ENCODE results near the gene PDE1A. TPM values are rescaled to one million over a fixed set of nuclear protein-coding genes. Genes with fewer than 3 reads are reported as not detected.
"Not testable (repeated sequence)": the region's sequence is repeated elsewhere in the genome, so short reads cannot be mapped to it uniquely, and the experiment has no call there.

Gene PDE1A
- total RNA-seq, 1 donor from 2014 or later = 16.9 TPM

GRCh38 chr2:182301093-182301492 is 125.7 kb downstream of the PDE1A start:
- intact Hi-C loops (cut with micrococcal nuclease) = no loop called here
- DNase-seq = no peak
- ATAC-seq = peak; percentile 24

GRCh38 chr2:182300608-182301007 is 126.2 kb downstream of the PDE1A start:
- ATAC-seq = no peak
- DNase-seq = no peak
- intact Hi-C loops (cut with micrococcal nuclease) = no loop called here

DNA sequence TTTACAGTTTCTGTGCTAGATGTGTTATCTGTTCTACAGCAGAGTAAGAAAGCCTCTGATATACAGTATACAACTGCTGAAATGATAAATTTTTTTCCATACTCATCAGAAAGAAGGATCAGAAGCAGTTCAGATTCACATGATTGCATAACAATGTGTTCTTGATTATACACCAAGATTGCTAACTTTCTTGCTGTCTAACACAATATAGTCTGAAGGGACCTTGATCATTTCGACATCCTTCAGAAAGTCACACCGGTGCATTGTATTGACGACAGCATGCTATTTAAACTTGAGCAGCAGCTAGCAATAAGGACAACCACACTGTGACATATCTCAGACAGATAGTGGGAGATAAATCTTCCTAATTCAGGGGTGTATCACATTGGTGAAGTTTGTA is 127.2 kb downstream of the PDE1A start:
- no peak for ATAC-seq
- intact Hi-C loops (cut with micrococcal nuclease) = no loop called here

DNA sequence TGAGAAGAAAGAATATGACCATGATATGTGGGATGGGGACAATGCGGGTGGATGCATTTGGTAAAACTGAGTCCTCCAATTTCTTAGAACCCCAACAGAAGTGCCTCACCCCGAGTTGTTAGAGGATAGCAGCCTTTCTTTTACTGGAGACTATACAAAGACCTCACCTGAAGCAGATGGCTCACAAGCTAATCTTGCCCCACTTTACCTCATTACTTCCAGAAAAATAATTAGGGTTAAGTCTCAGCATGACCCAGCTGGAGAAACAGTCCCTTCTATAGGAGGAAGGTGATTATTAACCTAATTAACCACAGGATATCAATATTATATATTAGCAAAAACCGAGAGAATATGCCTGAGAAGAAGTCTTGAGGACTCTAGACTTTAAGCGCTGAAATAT is 128.4 kb downstream of the PDE1A start:
- intact Hi-C loops (cut with micrococcal nuclease) = no loop called here
- ATAC-seq = no peak
- no peak for DNase-seq

More for the DNA sequence above, 127.2 kb downstream of the PDE1A start:
- no peak for DNase-seq

GRCh38 chr2:182291296-182291695 is 135.5 kb downstream of the PDE1A start:
- no peak for DNase-seq
- ATAC-seq = peak; percentile 43
- intact Hi-C loops (cut with micrococcal nuclease) = no loop called here

- ATAC-seq (no peak), DNase-seq (no peak)
- intact Hi-C loops (cut with micrococcal nuclease) = no loop called here
These were observed 143.3 kb downstream of the PDE1A start for GRCh38 chr2:182283512-182283911.

DNA sequence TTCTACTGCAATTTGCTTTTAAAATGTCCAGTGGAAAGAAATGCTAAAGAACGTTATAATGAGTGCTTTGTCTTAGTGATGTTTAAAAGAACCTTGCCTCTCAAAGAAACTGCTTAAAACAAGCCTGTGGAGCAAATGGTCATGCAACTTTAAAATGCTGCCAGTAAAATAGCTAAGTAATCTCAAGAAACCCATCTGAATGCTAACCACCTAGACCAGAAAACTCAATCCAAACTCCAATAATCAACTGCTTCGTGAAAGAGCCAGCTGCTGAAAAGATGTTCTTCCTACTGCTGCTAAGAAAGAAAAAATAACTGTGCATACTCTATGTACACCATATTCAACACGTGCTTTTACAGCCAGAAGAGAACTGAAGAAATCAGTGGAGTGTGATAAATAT is 145.6 kb downstream of the PDE1A start:
- DNase-seq (no peak), ATAC-seq (no peak)
- intact Hi-C loops (cut with micrococcal nuclease) = no loop called here

DNA sequence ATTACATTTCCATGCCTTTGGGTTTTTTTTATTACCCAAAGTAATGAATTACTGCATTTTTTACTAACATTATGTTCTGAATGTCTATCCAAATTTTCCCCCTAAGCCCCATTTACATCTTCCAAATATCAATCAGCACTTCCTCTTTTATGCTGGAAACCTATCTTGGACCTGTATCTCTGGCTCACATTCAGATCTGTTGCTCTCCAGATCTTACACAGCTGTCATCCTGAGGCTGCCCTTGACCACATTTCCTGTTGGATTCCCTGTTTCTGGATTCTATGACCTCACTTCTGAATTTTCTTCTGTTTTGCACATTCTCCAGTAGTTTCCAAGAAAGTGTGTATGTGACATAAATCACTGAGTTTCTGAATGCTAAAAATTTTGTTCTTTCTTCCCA is 146.7 kb downstream of the PDE1A start:
- DNase-seq = no peak

DNA sequence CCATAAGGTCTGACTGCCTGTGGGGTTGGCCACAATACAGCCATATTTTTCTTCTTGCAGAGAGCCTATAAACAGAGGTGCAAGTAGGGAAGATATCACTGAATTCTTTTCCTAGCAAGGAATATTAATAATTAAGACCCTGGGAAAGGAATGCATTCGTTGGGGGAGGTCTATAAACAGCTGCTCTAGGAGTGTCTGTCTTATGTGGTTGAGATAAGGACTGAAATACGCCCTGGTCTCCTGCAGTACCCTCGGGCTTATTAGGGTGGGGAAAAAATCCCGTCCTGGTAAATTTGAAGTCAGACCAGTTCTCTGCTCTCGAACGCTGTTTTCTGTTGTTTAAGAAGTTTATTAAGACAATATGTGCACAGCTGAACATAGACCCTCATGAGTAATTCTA is 150.2 kb downstream of the PDE1A start:
- intact Hi-C loops (cut with micrococcal nuclease); DNase-seq; ATAC-seq: not testable (repeated sequence)

More for the DNA sequence above, 146.7 kb downstream of the PDE1A start:
- intact Hi-C loops (cut with micrococcal nuclease) = no loop called here
- ATAC-seq = peak; percentile 70

DNA sequence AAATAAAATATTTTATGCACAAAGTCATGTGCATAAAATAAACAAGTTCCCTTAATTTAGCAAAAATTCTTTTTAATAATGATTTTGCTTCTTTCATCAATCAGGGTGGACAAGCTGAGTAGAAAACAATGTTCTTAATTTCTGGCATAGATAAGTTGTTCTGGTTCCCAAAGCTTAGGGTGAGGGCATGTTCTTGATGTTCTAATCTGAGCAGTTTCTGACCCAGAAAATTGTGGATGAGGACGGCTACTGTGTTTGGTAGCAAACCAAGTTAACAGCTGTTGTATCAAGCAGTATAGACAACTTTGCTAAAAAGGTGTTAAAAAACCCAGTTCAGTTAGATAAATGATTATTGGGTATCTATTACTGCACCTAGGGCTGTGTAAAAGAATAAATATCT is 158.9 kb downstream of the PDE1A start:
- DNase-seq (no peak), ATAC-seq (peak; percentile 41)
- intact Hi-C loops (cut with micrococcal nuclease) = no loop called here

DNA sequence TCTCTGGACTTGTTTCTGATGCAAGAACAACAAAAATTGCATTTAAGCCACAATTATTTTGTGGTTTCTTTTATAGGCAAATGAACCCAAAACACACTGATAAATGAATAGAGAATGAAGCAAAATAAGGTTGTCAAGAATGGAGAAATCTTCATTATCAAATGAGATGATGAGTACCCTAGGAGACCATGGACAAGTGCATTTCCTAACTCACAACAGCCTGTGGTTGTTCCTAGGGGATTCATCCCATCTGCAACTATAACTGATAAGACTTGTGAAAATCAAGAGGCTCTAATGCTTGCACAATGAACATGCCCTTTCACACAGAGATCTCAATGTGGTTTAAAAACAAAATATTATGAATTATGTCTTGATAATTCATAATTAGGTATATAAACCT is 159.9 kb downstream of the PDE1A start:
- DNase-seq (no peak), ATAC-seq (peak; percentile 65)
- intact Hi-C loops (cut with micrococcal nuclease) = no loop called here

DNA sequence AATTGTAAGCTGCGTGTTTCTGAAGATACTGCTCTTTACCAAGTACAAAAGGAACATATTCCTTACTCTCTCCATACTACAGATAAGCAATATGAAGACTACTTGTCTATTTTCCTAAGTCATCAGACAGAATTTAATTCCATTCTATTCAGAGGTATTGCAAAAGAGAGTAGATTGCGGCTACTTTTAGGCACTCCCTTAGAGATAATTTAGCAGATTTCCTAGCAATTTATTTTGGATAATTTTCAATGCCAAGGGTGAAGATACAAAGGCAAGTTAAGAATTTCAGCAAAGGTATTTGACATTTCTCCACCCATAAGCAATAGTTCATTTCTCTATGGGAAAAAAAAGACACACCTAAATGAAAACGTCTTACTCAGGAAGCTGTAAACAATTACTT is 161.1 kb downstream of the PDE1A start:
- DNase-seq = no peak
- intact Hi-C loops (cut with micrococcal nuclease) = no loop called here
- no peak for ATAC-seq

GRCh38 chr2:182261860-182262387 is 164.9 kb downstream of the PDE1A start:
- ATAC-seq (no peak), DNase-seq (no peak)
- intact Hi-C loops (cut with micrococcal nuclease) = no loop called here

DNA sequence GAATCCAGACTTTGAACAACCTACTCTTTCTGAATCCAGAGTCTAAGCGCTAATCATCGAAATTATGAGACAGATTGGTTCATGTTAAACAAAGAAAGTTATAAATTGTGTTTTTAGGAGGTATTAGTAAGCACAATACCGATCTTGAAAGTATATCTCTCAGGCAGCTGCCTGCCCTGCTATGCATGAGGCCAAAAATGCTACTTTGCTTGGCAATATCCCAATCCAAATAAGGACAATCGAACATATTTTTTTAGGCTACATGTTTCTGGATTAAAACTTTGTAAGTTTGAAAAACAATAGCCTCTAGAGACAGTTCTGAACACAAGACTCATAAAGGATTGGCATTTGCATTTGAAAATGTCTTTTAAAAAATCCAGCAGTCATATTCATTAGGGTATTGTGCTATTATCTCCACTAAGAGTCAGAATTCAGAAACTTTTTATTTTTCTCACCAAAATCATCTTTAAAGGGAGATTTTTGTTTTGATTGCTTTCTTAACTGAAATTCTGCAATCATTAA is 167.1 kb downstream of the PDE1A start:
- DNase-seq = no peak
- peak; percentile 52 for ATAC-seq

GRCh38 chr2:182252534-182252933 is 174.3 kb downstream of the PDE1A start:
- ATAC-seq (peak; percentile 12), DNase-seq (no peak)
- intact Hi-C loops (cut with micrococcal nuclease) = no loop called here

More for the DNA sequence above, 167.1 kb downstream of the PDE1A start:
- intact Hi-C loops (cut with micrococcal nuclease) = no loop called here

- intact Hi-C loops (cut with micrococcal nuclease) = no loop called here
- ATAC-seq = no peak
These were observed 177.9 kb downstream of the PDE1A start for GRCh38 chr2:182248898-182249297.

GRCh38 chr2:182248362-182248761 is 178.5 kb downstream of the PDE1A start:
- peak; percentile 52 for ATAC-seq
- DNase-seq = peak; percentile 23
- intact Hi-C loops (cut with micrococcal nuclease) = no loop called here

More at GRCh38 chr2:182248898-182249297, 177.9 kb downstream of the PDE1A start:
- no peak for DNase-seq

GRCh38 chr2:182247831-182248230 is 179.0 kb downstream of the PDE1A start:
- ATAC-seq = no peak
- DNase-seq = no peak
- intact Hi-C loops (cut with micrococcal nuclease) = no loop called here

- intact Hi-C loops (cut with micrococcal nuclease) = no loop called here
- no peak for DNase-seq
- ATAC-seq = no peak
These were observed 180.9 kb downstream of the PDE1A start for GRCh38 chr2:182245963-182246362.

- intact Hi-C loops (cut with micrococcal nuclease) = no loop called here
- ATAC-seq = peak; percentile 25
- no peak for DNase-seq
These were observed 184.2 kb downstream of the PDE1A start for GRCh38 chr2:182242609-182243008.

GRCh38 chr2:182241936-182242335 is 184.9 kb downstream of the PDE1A start:
- ATAC-seq = peak; percentile 37
- intact Hi-C loops (cut with micrococcal nuclease) = no loop called here
- DNase-seq = no peak
